COLO668 (cell line): ENCODE measurements around the gene ITGAD.

Source experiments
- DNase-seq: peaks from one replicate; lab custom pipeline; 2025; ENCODE audit not compliant: unreplicated experiment; lab: John Stamatoyannopoulos, UW

The ITGAD gene

DNA sequence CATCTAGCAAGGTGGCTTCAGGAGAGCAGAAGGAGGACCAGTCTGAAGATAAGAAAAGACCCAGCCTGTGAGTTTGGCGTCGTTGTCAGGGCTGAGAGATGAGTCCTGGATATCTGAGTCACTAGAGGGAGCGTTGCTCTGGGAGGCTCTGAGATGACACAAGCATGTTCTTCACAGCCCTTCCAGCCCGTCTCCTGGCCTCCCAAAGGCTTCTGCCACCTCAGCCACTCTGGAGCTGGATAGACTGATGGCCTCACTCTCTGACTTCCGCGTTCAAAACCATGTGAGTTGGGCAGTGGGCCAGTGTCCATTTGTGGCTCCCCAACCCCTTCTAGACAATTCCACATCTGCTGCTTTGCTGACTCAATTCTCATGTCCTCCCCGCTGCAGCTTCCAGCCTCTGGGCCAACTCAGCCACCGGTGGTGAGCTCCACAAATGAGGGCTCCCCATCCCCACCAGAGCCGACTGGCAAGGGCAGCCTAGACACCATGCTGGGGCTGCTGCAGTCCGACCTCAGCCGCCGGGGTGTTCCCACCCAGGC lies 81.1 kb downstream of the ITGAD start:
- no peak for DNase-seq

DNA sequence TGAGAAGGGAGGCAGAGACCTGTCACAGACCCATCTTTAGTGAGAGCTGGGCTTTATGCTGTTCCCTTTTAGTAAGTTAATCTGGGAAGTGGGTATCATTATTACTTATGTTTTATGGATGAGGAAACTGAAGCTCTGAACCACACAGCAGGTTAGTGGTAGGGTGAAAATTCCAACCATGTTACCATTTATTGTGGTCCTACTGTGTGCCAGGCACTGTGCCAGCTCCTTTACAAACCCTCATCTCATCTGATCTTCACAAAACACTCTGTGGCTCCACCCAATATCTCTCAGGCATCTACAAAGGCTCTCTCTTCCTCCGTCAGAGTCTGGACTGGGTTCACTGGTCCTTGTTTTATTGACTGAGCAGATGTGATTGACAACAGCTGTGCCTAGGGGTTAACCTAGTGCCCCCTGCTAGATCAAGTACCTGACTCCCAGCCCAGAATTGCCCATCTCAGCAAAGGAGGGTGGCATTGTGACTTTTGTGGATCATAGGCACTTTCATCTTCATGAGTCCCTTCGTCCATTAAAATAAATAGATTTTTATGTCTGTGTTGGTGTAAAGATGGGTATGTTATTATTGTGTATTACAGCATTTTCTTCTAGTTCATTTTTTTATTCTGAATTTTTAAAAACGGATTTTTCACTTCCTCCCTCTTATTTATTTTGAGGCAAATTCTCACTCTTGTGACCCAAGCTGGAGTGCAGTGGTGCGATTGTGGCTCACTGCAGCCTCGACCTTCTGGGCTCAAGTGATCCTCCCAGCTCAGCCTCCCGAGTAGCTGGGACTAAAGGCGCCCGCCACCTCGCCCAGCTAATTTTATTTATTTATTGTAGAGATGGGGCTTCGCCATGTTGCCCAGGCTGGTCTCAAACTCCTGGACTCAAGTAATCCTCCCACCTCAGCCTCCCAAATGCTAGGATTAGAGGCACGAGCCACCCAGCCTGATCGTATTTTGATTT lies 81.9 kb downstream of the ITGAD start:
- no peak for DNase-seq

DNA sequence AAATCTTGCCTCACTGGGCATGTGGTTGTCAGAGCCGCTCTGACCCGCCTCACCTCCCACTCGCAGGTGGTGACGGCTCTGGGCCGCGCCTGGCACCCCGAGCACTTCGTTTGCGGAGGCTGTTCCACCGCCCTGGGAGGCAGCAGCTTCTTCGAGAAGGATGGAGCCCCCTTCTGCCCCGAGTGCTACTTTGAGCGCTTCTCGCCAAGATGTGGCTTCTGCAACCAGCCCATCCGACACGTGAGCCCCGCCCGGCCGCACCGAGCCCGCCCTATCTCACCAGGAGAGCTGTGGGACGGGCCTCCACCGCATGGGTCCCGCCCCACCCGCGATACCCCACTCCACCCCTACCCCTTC lies 82.8 kb downstream of the ITGAD start:
- DNase-seq = no peak
